NCI-H748 (cell line): ENCODE results near the gene SPATA6L.

ENCODE experiments used
- DNase-seq: peaks from one replicate; lab custom pipeline; 2025; ENCODE audit not compliant: unreplicated experiment; lab: John Stamatoyannopoulos, UW

The SPATA6L gene

DNA sequence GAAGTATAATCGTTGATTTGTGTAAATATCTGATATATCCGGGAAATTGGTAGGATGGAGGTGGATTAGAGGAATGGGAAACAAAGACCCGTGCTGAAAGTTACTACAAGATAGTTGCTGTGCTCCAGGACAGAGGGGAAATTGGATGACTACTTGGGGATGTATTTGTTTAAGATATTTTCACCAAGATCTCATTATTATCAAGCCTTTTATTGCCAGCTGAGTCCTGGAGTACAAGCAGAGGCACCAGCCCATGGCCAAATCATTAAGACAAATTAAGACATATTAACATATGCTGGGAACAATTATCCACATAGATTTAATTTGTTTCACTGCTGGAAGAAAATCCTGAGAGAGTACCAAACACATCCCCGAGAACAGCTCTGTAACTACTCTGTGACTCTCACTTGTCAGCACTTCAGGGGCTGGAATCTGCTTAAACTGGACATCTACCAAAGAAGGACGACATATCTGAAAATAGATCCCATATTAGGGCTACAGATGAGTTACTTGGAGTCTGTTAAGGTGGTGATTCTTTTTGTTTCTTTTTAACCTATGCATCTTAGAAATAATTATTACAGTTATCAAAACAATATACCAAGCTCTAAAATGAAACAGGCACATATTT lies 107.8 kb downstream of the SPATA6L start:
- DNase-seq, result no peak

- DNase-seq, result peak; percentile 85
Measured at GRCh38 chr9:4555236-4555635, 111.0 kb downstream of the SPATA6L start.

- DNase-seq, result no peak
Measured at GRCh38 chr9:4553951-4554381, 112.3 kb downstream of the SPATA6L start.

- DNase-seq, result no peak
Measured at GRCh38 chr9:4550777-4551484, 115.3 kb downstream of the SPATA6L start.

- no peak for DNase-seq
Measured at GRCh38 chr9:4549751-4550295, 116.5 kb downstream of the SPATA6L start.

- DNase-seq, result no peak
Measured at GRCh38 chr9:4548811-4549725, 117.2 kb downstream of the SPATA6L start.
